NCI-H146 treated with DMSO at 0.1 percent for 48 hours (cell line): ENCODE results near the gene ACTL8.
"Not testable (repeated sequence)": the region's sequence is repeated elsewhere in the genome, so short reads cannot be mapped to it uniquely, and the experiment has no call there.

Source experiments
- DNase-seq: peaks from one replicate; lab custom pipeline; 2025; ENCODE audit not compliant: unreplicated experiment; lab: John Stamatoyannopoulos, UW

The ACTL8 gene

GRCh38 chr1:17734609-17735008 lies 20.5 kb upstream of the ACTL8 start:
- DNase-seq = no peak

GRCh38 chr1:17735348-17735747 lies 19.8 kb upstream of the ACTL8 start:
- no peak for DNase-seq

GRCh38 chr1:17735793-17736192 lies 19.3 kb upstream of the ACTL8 start:
- DNase-seq = no peak

GRCh38 chr1:17736625-17737024 lies 18.5 kb upstream of the ACTL8 start:
- DNase-seq = no peak

GRCh38 chr1:17739050-17739449 lies 16.1 kb upstream of the ACTL8 start:
- DNase-seq = no peak

GRCh38 chr1:17741052-17741451 lies 14.1 kb upstream of the ACTL8 start:
- DNase-seq = no peak

GRCh38 chr1:17742583-17742982 lies 12.6 kb upstream of the ACTL8 start:
- no peak for DNase-seq

- DNase-seq = no peak
These were observed 12.0 kb upstream of the ACTL8 start for GRCh38 chr1:17743008-17743647.

- no peak for DNase-seq
These were observed 11.2 kb upstream of the ACTL8 start for GRCh38 chr1:17743925-17744324.

- DNase-seq = no peak
These were observed 10.3 kb upstream of the ACTL8 start for GRCh38 chr1:17744666-17745478.

- DNase-seq = no peak
These were observed 9.6 kb upstream of the ACTL8 start for GRCh38 chr1:17745479-17745955.

- not testable (repeated sequence) for DNase-seq
These were observed 8.9 kb upstream of the ACTL8 start for GRCh38 chr1:17746281-17746680.

GRCh38 chr1:17746920-17747319 lies 8.2 kb upstream of the ACTL8 start:
- DNase-seq = no peak

- DNase-seq = no peak
These were observed 4.8 kb upstream of the ACTL8 start for GRCh38 chr1:17750333-17750732.

- DNase-seq = no peak
These were observed 2.8 kb upstream of the ACTL8 start for GRCh38 chr1:17752356-17752755.

GRCh38 chr1:17757426-17757825 lies 2.3 kb downstream of the ACTL8 start:
- no peak for DNase-seq

- DNase-seq = no peak
These were observed 4.0 kb downstream of the ACTL8 start for GRCh38 chr1:17759114-17759513.

GRCh38 chr1:17762313-17762712 lies 7.2 kb downstream of the ACTL8 start:
- DNase-seq = no peak

GRCh38 chr1:17763417-17763816 lies 8.3 kb downstream of the ACTL8 start:
- no peak for DNase-seq

- DNase-seq = no peak
These were observed 8.9 kb downstream of the ACTL8 start for GRCh38 chr1:17763995-17764394.

GRCh38 chr1:17764591-17764990 lies 9.5 kb downstream of the ACTL8 start:
- DNase-seq = no peak
